Heart right ventricle (tissue), 16 donors: ENCODE measurements around the gene POLE. TPM values are rescaled to one million over a fixed set of nuclear protein-coding genes. Genes with fewer than 3 reads are reported as not detected.

Experiments
- ATAC-seq, 8 donors: fragments of 200-7000 bp; cut with Tn5 transposase; one replicate each; pipeline ENCODE4 v1.9.1; 2020; ENCODE audit warnings: mild to moderate bottlenecking in 8 of 8, moderate library complexity in 8 of 8, moderate number of reproducible peaks in 1 of 8
- DNase-seq, 2 donors: peaks; one replicate each; pipeline ENCODE4 v3.0.0-alpha.2; 2020
- H3K27ac ChIP-seq, 10 donors: fragments of 200-600 bp; sonication (generic) in 2 of 10; one replicate each; pipeline versions ENCODE4 v1.5.0 to v1.8.0; 2020 to 2022; ENCODE audit warnings: mild to moderate bottlenecking in 3 of 10
- H3K27me3 ChIP-seq, 7 donors: fragments of 200-600 bp; one replicate each; pipeline ENCODE4 v1.8.0; 2021 to 2022; ENCODE audit warnings: mild to moderate bottlenecking in 2 of 7
- H3K36me3 ChIP-seq, 9 donors: fragments of 200-600 bp; sonication (generic) in 1 of 9; one replicate each; pipeline versions ENCODE4 v1.5.0 to v1.8.0; 2020 to 2022; ENCODE audit warnings: mild to moderate bottlenecking in 2 of 9
- H3K4me1 ChIP-seq, 9 donors: fragments of 200-600 bp; sonication (generic) in 1 of 9; one replicate each; pipeline versions ENCODE4 v1.5.0 to v1.8.0; 2020 to 2022; ENCODE audit warnings: mild to moderate bottlenecking in 4 of 9
- H3K4me3 ChIP-seq, 10 donors: fragments of 200-600 bp; sonication (generic) in 2 of 10; one replicate each; pipeline versions ENCODE4 v1.5.0 to v1.8.0; 2020 to 2022; ENCODE audit warnings: mild to moderate bottlenecking in 7 of 10, moderate library complexity in 2 of 10
- H3K9me3 ChIP-seq, 11 donors: fragments of 200-600 bp in 10 of 11; sonication (generic) in 2 of 11; one replicate each; pipeline versions ENCODE4 v1.5.0 to v1.8.0; 2013 to 2022; ENCODE audit warnings: mild to moderate bottlenecking in 2 of 11, control low read depth in 1 of 11, moderate library complexity in 1 of 11
- CTCF ChIP-seq, 9 donors: fragments of 200-600 bp; sonication (generic) in 2 of 9; IDR thresholded peaks; one replicate each; pipeline versions ENCODE4 v1.5.0 to v1.8.0; 2021 to 2022; ENCODE audit warnings: antibody characterized with exemption in 9 of 9, mild to moderate bottlenecking in 5 of 9, moderate library complexity in 1 of 9
- WGBS, 2 donors: extraction: QIAGEN DNeasy Blood & Tissue Kit; methylation state at CpG; one replicate each; pipeline ENCODE4 v1.1.7; 2013; ENCODE audit warnings: inconsistent platforms in 1 of 2; 5-methylcytosine and 5-hydroxymethylcytosine counted together
- intact Hi-C, 10 donors: fragments of 100-400 bp; cut with DNase I; formaldehyde crosslinking; loops; one replicate each; pipeline versions ENCODE4 v1.11.1 to v1.14.2; 2022
- polyA plus RNA-seq, 2 donors: library from polyadenylated mRNA; stranded (reverse); fragments of 200-250 nt; gene quantifications; one replicate each; pipeline ENCODE4 v1.2.3, GENCODE V29; 2013
- total RNA-seq, 10 donors: library from RNA; stranded (reverse); fragmentation: NEBNext Ultra II Directional in 3 of 10; extraction: Animal tissue kit (Norgen Biotek cat#: 25700) in 3 of 10; gene quantifications; one replicate each; pipeline versions ENCODE4 v1.2.1 to v1.2.4, GENCODE V29; 2021 to 2023
- donor health status: Arrhythmogenic right ventricular cardiomyopathy.
- donor health status: ischemic (EF 13 %, LVEDD 7.1; RV severe dilation, severe dysfunction).
- donor health status: healthy with polysubstance abuse.
- donor health status: DM: no; HTN: yes; CAD: no.
- donor health status: DM: no; HTN: no; CAD: no.
- donor health status: ischemic (EF 25% LVEDD 6.9; RV normal size, moderate dysfunction).
- donor health status: ischemic (EF 25% LVEDD 5.7; RV mildly dilated, moderate dysfunction).
- donor health status: healthy.
- donor health status: DM: yes; HTN: yes; CAD: no.
- donor health status: Ischemic cardiomyopathy.
- donor health status: ischemic (EF 35%, LVEDD 5.7; RV mildly dilated, moderate dysfunction).
- donor health status: nonischemic (EF 11% LVEDD 7.7; RV severe dilation, severe dysfunction).
- donor health status: DM: yes; HTN: yes; CAD: no.
- donor health status: PGD.
- donor health status: ischemic (EF 29% LVEDD 5.4; RV normal size, mild dysfunction).
- donor health status: nonischemic (EF 23%, LVEDD 6.1; RV moderate dilation, normal function).

The POLE gene
- total and polyA plus RNA-seq, 12 donors, result 6.8 to 25.8 (median 9.9) TPM

- H3K36me3 ChIP-seq, result peaks cover 0 to 100% (median 40%) of the 10 kb centered on the region in 9 donors
- 87 to 90% methylated on average over 21 of the region's 21 CpGs for WGBS, 2 donors
- no peak overlapping the region for H3K4me3 ChIP-seq
- no peak for TF ChIP-seq CTCF (IDR thresholded peaks at IDR 0.05)
- intact Hi-C loops, result no loop called here
- no peak for ATAC-seq
- no peak overlapping the region for H3K27ac ChIP-seq
- no peak for DNase-seq
- no peaks in the 10 kb centered on the region for H3K9me3 ChIP-seq
- H3K27me3 ChIP-seq, result no peaks in the 10 kb centered on the region
- H3K4me1 ChIP-seq, result no peaks in the 10 kb centered on the region
Observed at GRCh38 chr12:132664206-132665148, 22.7 kb downstream of the POLE start.

- DNase-seq (no peak), ATAC-seq (no peak)
- Histone ChIP-seq H3K9me3 (no peaks in the 10 kb centered on the region), H3K4me3 (no peak overlapping the region), H3K36me3 (peaks cover 0 to 100% (median 44%) of the 10 kb centered on the region in 9 donors), H3K27me3 (no peaks in the 10 kb centered on the region), H3K27ac (no peak overlapping the region), H3K4me1 (no peaks in the 10 kb centered on the region)
- intact Hi-C loops, result no loop called here
- no peak for TF ChIP-seq CTCF (IDR thresholded peaks at IDR 0.05)
- WGBS, 2 donors, result 90 to 95% methylated on average over 29 of the region's 29 CpGs
Observed at GRCh38 chr12:132662901-132663755, 24.0 kb downstream of the POLE start.

- ATAC-seq, result peak in 2 of 8 donors; percentile 43 to 44
- Histone ChIP-seq H3K36me3 (peaks cover 0 to 100% (median 38%) of the 10 kb centered on the region in 9 donors), H3K9me3 (no peaks in the 10 kb centered on the region), H3K27ac (no peak overlapping the region), H3K4me3 (no peak overlapping the region), H3K27me3 (no peaks in the 10 kb centered on the region), H3K4me1 (no peaks in the 10 kb centered on the region)
- no peak for TF ChIP-seq CTCF (IDR thresholded peaks at IDR 0.05)
- 71 to 85% methylated on average over 5 of the region's 5 CpGs for WGBS, 2 donors
- intact Hi-C loops, result no loop called here
- no peak for DNase-seq
Observed at GRCh38 chr12:132661972-132662371, 25.2 kb downstream of the POLE start.

- WGBS, 2 donors, result 77 to 85% methylated on average over 11 of the region's 11 CpGs
- Histone ChIP-seq H3K27ac (no peak overlapping the region), H3K9me3 (no peaks in the 10 kb centered on the region), H3K4me3 (no peak overlapping the region), H3K36me3 (peaks cover 0 to 100% (median 39%) of the 10 kb centered on the region in 9 donors), H3K27me3 (no peaks in the 10 kb centered on the region), H3K4me1 (no peaks in the 10 kb centered on the region)
- DNase-seq, result no peak
- TF ChIP-seq CTCF (IDR thresholded peaks at IDR 0.05), result no peak
- ATAC-seq, result no peak
- intact Hi-C loops, result no loop called here
Observed at GRCh38 chr12:132660996-132661395, 26.1 kb downstream of the POLE start.
